ENCODE measurements around the gene HHATL.
A peak's percentile ranks its signal among the peaks of the same experiment; 100 is the strongest.

The HHATL gene

GRCh38 chr3:42714171-42714852 is 11.7 kb upstream of the HHATL start:
- no peak overlapping the region for H3K4me3 ChIP-seq (ENCODE audit: control insufficient read depth, low read depth, low read length)
- TF ChIP-seq CTCF (IDR thresholded peaks at IDR 0.05; ENCODE audit: control insufficient read depth, insufficient read depth, low read depth, low read length, missing control alignments): no peak
- DNase-seq (ENCODE audit: low read depth): no peak

DNA sequence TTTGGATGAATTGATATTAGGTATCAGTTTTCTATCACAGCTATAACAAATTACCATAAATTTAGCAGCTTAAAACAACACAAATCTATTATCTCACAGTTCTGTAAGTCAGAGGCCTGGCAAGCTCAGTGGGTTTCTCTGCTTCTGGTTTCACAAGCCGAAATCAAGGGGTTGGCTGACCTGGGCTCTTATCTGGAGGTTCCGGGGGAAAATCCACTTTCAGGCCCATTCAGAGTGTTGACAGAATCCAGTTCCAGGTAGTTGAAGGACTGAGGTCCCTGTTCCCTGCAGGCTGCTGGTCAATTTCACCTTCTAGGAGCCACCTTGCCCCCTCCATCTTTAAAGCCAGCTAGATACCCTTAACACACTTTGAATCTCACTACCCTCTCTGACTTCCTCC is 11.1 kb upstream of the HHATL start:
- no peak for TF ChIP-seq CTCF (IDR thresholded peaks at IDR 0.05; ENCODE audit: control insufficient read depth, insufficient read depth, low read depth, low read length, missing control alignments)
- no peak overlapping the region for H3K4me3 ChIP-seq (ENCODE audit: control insufficient read depth, low read depth, low read length)
- no peak for DNase-seq (ENCODE audit: low read depth)

- no peak for TF ChIP-seq CTCF (IDR thresholded peaks at IDR 0.05; ENCODE audit: control insufficient read depth, insufficient read depth, low read depth, low read length, missing control alignments)
- DNase-seq (ENCODE audit: low read depth): no peak
Measured at GRCh38 chr3:42712688-42713372, 10.2 kb upstream of the HHATL start.

DNA sequence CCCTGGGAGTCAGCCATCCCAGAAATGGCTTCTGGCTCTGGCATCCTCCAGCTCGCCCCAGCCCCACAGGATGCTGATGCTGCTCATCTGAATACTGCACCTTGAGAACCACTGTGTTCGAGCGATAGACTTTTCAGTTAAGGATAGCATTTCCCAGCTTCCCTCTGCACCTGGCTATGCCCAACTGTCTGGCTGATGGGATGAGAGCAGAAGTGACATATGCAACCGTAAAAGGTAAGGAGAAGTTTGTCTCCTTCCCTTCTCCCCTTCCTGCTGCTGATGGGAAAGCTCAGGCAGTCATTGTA is 9.7 kb upstream of the HHATL start:
- H3K4me3 ChIP-seq (ENCODE audit: control insufficient read depth, low read depth, low read length): no peak overlapping the region
- no peak for DNase-seq (ENCODE audit: low read depth)
- no peak for TF ChIP-seq CTCF (IDR thresholded peaks at IDR 0.05; ENCODE audit: control insufficient read depth, insufficient read depth, low read depth, low read length, missing control alignments)

More at GRCh38 chr3:42712688-42713372, 10.2 kb upstream of the HHATL start:
- no peak overlapping the region for H3K4me3 ChIP-seq (ENCODE audit: control insufficient read depth, low read depth, low read length)

GRCh38 chr3:42711491-42712343 is 9.1 kb upstream of the HHATL start:
- TF ChIP-seq CTCF (IDR thresholded peaks at IDR 0.05; ENCODE audit: control insufficient read depth, insufficient read depth, low read depth, low read length, missing control alignments): peak; percentile 16
- H3K4me3 ChIP-seq (ENCODE audit: control insufficient read depth, low read depth, low read length): no peak overlapping the region
- DNase-seq (ENCODE audit: low read depth): no peak

GRCh38 chr3:42710323-42711021 is 7.9 kb upstream of the HHATL start:
- TF ChIP-seq CTCF (IDR thresholded peaks at IDR 0.05; ENCODE audit: control insufficient read depth, insufficient read depth, low read depth, low read length, missing control alignments): no peak
- no peak for DNase-seq (ENCODE audit: low read depth)
- no peak overlapping the region for H3K4me3 ChIP-seq (ENCODE audit: control insufficient read depth, low read depth, low read length)

Measured in AG09309 (cell line).